GM12891 (cell line): ENCODE results near the gene ERRFI1.

Source experiments
- POLR2A ChIP-seq: IDR thresholded peaks from 2 replicates; pipeline ENCODE4 v1.6.1; 2011; ENCODE audit warnings: low read depth, low read length, control low read depth
- POLR2AphosphoS5 ChIP-seq: IDR thresholded peaks from 2 replicates; pipeline ENCODE4 v1.6.1; 2011; ENCODE audit warnings: low read depth, low read length, control low read depth

DNA sequence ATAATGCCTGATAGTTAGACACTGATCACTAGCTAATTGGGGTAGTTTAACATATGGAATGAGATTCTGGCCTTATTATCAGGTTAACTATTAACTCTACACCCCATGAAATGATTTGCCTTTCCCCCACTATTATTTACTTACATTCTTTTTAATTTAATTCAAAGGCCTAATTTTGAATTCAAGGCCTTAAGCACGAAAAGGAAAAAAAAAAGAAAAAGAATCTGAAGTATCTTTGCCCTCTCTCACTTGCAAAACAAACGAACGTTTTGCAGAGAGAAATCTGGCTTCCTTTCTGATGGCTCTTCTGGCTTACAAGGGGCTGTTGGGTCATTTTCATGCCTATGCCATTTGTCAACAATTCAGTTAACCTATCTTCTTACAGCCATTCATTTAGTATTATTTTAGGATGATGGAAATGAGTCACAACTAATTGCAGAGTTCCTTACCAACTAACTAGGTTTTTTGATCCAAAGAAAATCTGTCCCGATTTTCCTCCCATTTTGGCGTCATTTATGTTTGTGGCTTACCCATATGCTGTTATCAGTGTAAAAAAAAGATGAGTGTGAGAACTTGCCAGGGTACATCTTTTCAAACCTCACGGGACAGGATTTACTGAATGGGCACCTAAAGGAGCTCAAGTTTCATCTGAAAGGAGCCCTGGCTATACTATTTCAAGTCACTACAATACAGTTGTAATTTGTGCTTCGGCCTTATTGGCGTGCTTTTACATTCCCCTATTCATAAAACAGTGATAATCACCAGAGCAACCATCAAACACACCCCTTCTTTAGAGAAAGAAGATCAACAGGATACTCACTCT is 1.9 kb upstream of the ERRFI1 start:
- TF ChIP-seq POLR2AphosphoS5 (no peak), POLR2A (no peak)
